Liver (tissue), 9 donors: Measurements from ENCODE around the gene CYP4A22. TPM values are rescaled to one million over a fixed set of nuclear protein-coding genes. Genes with fewer than 3 reads are reported as not detected.
"Not testable (repeated sequence)": the region's sequence is repeated elsewhere in the genome, so short reads cannot be mapped to it uniquely, and the experiment has no call there.

Experiments
- DNase-seq: peaks from one replicate; pipeline ENCODE4 v3.0.0-alpha.2; 2017; ENCODE audit warnings: low spot score
- H3K27ac ChIP-seq, 2 donors: one replicate each; pipeline ENCODE4 v1.7.0; 2013; ENCODE audit warnings: inconsistent platforms in 2 of 2, low read length in 2 of 2, control low read depth in 1 of 2, low read depth in 1 of 2, mild to moderate bottlenecking in 1 of 2
- H3K27me3 ChIP-seq, 4 donors: one replicate each; pipeline versions ENCODE4 v1.6.1 to v1.7.0; 2013; ENCODE audit warnings: low read length in 3 of 4, inconsistent platforms in 1 of 4, mild to moderate bottlenecking in 1 of 4, moderate library complexity in 1 of 4; ENCODE audit not compliant: control insufficient read depth in 4 of 4, insufficient read depth in 4 of 4
- H3K36me3 ChIP-seq, 4 donors: one replicate each; pipeline versions ENCODE4 v1.6.1 to v1.7.0; 2013; ENCODE audit warnings: low read length in 3 of 4, mild to moderate bottlenecking in 3 of 4, low read depth in 1 of 4, moderate library complexity in 1 of 4; ENCODE audit not compliant: control insufficient read depth in 4 of 4, insufficient read depth in 3 of 4
- H3K4me1 ChIP-seq, 4 donors: one replicate each; pipeline versions ENCODE4 v1.6.1 to v1.7.0; 2013; ENCODE audit warnings: low read length in 3 of 4, mild to moderate bottlenecking in 3 of 4, moderate library complexity in 1 of 4; ENCODE audit not compliant: control insufficient read depth in 4 of 4, insufficient read depth in 4 of 4
- H3K4me3 ChIP-seq, 3 donors: one replicate each; pipeline versions ENCODE4 v1.6.1 to v1.7.0; 2013; ENCODE audit warnings: low read length in 3 of 3, control low read depth in 1 of 3, low read depth in 1 of 3, mild to moderate bottlenecking in 1 of 3
- H3K9ac ChIP-seq, 2 donors: one replicate each; pipeline ENCODE4 v1.7.0; 2013; ENCODE audit warnings: low read length in 2 of 2, mild to moderate bottlenecking in 2 of 2, moderate library complexity in 2 of 2, control low read depth in 1 of 2, low read depth in 1 of 2
- H3K9me3 ChIP-seq, 4 donors: one replicate each; pipeline versions ENCODE4 v1.6.1 to v1.7.0; 2013; ENCODE audit warnings: low read length in 3 of 4; ENCODE audit not compliant: control insufficient read depth in 4 of 4
- FOXA1 ChIP-seq: IDR thresholded peaks from 2 replicates; pipeline ENCODE4 v1.6.1; 2016; ENCODE audit warnings: antibody characterized with exemption
- FOXA2 ChIP-seq: IDR thresholded peaks from 2 replicates; pipeline ENCODE4 v1.6.1; 2016; ENCODE audit warnings: antibody characterized with exemption
- GABPA ChIP-seq, 2 donors: IDR thresholded peaks in 1 of 2; conservative IDR thresholded peaks in 1 of 2; 2 replicates each; pipeline ENCODE4 v1.6.1; 2016; ENCODE audit warnings: antibody characterized with exemption in 2 of 2, mild to moderate bottlenecking in 1 of 2, moderate library complexity in 1 of 2
- HNF4G ChIP-seq: IDR thresholded peaks from 2 replicates; pipeline ENCODE4 v1.6.1; 2016; ENCODE audit warnings: antibody characterized with exemption
- NR2F2 ChIP-seq: IDR thresholded peaks from 2 replicates; pipeline ENCODE4 v1.6.1; 2016; ENCODE audit warnings: antibody characterized with exemption
- RXRA ChIP-seq, 2 donors: IDR thresholded peaks; 2 replicates each; pipeline ENCODE4 v1.6.1; 2017 to 2018; ENCODE audit warnings: antibody characterized with exemption in 2 of 2, mild to moderate bottlenecking in 1 of 2
- SP1 ChIP-seq: IDR thresholded peaks from 2 replicates; pipeline ENCODE4 v1.6.1; 2018; ENCODE audit warnings: antibody characterized with exemption, mild to moderate bottlenecking
- TAF1 ChIP-seq: conservative IDR thresholded peaks from 2 replicates; pipeline ENCODE4 v1.6.1; 2016; ENCODE audit warnings: antibody characterized with exemption, mild to moderate bottlenecking
- YY1 ChIP-seq: IDR thresholded peaks from 2 replicates; pipeline ENCODE4 v1.6.1; 2016; ENCODE audit warnings: antibody characterized with exemption, mild to moderate bottlenecking
- WGBS: extraction: QIAGEN DNeasy Blood & Tissue Kit; methylation state at CpG from one replicate; pipeline ENCODE4 v1.1.7; 2013; 5-methylcytosine and 5-hydroxymethylcytosine counted together
- polyA plus RNA-seq, 2 donors: library from polyadenylated mRNA; stranded (reverse) in 1 of 2; unstranded in 1 of 2; fragments of 200-250 nt in 1 of 2; fragments of >200 nt in 1 of 2; fragmentation: Nextera tagmentation in 1 of 2; extraction: Ambion mirVana in 1 of 2; gene quantifications; one replicate each; pipeline versions ENCODE4 v1.2.1 to v1.2.3, GENCODE V29; 2013 to 2015
- total RNA-seq, 2 donors: library from RNA; depleted of rRNA; stranded (reverse); fragments of >200 nt; gene quantifications; one replicate each; pipeline ENCODE4 v1.2.3, GENCODE V29; 2014
- TF ChIP-seq, protein P1 (sequence below): IDR thresholded peaks from 2 replicates; pipeline ENCODE4 v1.6.1; 2016; ENCODE audit warnings: antibody characterized with exemption
- TF ChIP-seq, protein P2 (sequence below): IDR thresholded peaks from 2 replicates; pipeline ENCODE4 v1.6.1; 2016; ENCODE audit warnings: antibody characterized with exemption
- TF ChIP-seq, protein P3 (sequence below): fragments of 150-350 bp; IDR thresholded peaks from 2 replicates; pipeline ENCODE4 v1.5.1; 2017; ENCODE audit warnings: improper control_type of control experiment, low read depth, low read length; ENCODE audit not compliant: missing input control
- donor health status: healthy.
- donor health status: healthy.
- donor health status: healthy.
- donor health status: healthy.
- donor health status: healthy.

Gene CYP4A22
- total and polyA plus RNA-seq, 4 donors, result 18.3 to 95.7 (median 65.7) TPM

- TF ChIP-seq, protein P1, sequence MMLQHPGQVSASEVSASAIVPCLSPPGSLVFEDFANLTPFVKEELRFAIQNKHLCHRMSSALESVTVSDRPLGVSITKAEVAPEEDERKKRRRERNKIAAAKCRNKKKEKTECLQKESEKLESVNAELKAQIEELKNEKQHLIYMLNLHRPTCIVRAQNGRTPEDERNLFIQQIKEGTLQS, result no peak
- no peak for TF ChIP-seq GABPA (IDR thresholded peaks at IDR 0.05 in 1 of 2, conservative IDR thresholded peaks at IDR 0.05 in 1 of 2)
Observed at GRCh38 chr1:47147047-47147785, 10.0 kb downstream of the CYP4A22 start (continued).

- not testable (repeated sequence) for H3K27ac ChIP-seq, H3K9me3 ChIP-seq, H3K4me3 ChIP-seq, H3K4me1 ChIP-seq, H3K27me3 ChIP-seq, H3K9ac ChIP-seq, DNase-seq
- WGBS, result 64% methylated on average over 9 of the region's 9 CpGs
- H3K36me3 ChIP-seq, result peaks cover 0 to 21% (median 10%) of the 10 kb centered on the region in 4 donors
Observed at GRCh38 chr1:47149162-47149561, 11.9 kb downstream of the CYP4A22 start.

DNA sequence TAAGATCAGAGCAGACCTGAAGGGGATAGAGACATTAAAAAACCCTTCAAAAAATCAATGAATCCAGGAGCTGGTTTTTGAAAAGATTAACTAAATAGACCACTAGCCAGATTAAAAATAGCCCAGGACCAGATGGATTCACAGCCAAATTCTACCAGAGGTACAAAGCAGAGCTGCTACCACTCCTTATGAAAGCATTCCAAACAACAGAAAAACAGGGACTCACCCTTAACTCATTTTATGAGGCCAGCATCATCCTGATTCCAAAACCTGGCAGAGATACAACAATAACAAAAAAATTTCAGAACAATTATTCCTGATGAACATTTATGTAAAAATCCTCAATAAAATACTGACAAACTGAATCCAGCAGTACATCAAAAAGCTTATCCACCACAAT is 19.2 kb downstream of the CYP4A22 start:
- H3K4me3 ChIP-seq, H3K9ac ChIP-seq, H3K36me3 ChIP-seq, H3K4me1 ChIP-seq, H3K27ac ChIP-seq, H3K27me3 ChIP-seq, DNase-seq: not testable (repeated sequence)
- peaks cover 0 to 11% (median 0%) of the 10 kb centered on the region in 4 donors for H3K9me3 ChIP-seq

GRCh38 chr1:47157957-47158356 is 20.7 kb downstream of the CYP4A22 start:
- H3K36me3 ChIP-seq, H3K27ac ChIP-seq, H3K9ac ChIP-seq, H3K4me1 ChIP-seq, H3K4me3 ChIP-seq, H3K27me3 ChIP-seq, DNase-seq: not testable (repeated sequence)
- peaks cover 0 to 11% (median 0%) of the 10 kb centered on the region in 4 donors for H3K9me3 ChIP-seq
- WGBS, result 90% methylated on average over 3 of the region's 3 CpGs

DNA sequence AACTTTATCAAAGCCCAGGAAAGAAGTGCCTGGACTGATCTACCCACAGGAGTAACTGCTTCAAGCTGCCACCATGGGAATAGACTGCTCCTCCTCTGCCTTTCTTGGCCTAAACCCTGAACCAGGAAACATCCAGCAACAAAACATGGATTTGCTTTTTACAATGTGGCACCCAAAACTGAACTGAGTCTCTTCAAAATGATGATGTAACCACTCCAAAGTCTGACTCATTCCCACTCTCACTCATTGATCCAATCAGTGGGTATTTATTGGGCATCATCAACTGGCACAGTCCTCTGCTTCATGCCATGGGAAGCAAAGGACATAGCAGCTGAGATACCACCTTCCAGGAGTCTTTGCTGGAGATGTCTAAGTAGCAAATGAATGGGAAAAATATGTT is 23.5 kb downstream of the CYP4A22 start:
- Histone ChIP-seq H3K36me3 (no peaks in the 10 kb centered on the region), H3K4me1 (no peaks in the 10 kb centered on the region), H3K4me3 (no peak overlapping the region), H3K9ac (no peak overlapping the region), H3K9me3 (no peaks in the 10 kb centered on the region), H3K27me3 (no peaks in the 10 kb centered on the region), H3K27ac (no peak overlapping the region)
- no peak for TF ChIP-seq SP1
- TF ChIP-seq, protein P2, sequence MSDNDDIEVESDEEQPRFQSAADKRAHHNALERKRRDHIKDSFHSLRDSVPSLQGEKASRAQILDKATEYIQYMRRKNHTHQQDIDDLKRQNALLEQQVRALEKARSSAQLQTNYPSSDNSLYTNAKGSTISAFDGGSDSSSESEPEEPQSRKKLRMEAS, result no peak
- no peak for TF ChIP-seq FOXA1
- TF ChIP-seq TAF1, result no peak
- no peak for TF ChIP-seq YY1
- TF ChIP-seq NR2F2, result no peak
- TF ChIP-seq FOXA2, result no peak
- TF ChIP-seq, protein P3, sequence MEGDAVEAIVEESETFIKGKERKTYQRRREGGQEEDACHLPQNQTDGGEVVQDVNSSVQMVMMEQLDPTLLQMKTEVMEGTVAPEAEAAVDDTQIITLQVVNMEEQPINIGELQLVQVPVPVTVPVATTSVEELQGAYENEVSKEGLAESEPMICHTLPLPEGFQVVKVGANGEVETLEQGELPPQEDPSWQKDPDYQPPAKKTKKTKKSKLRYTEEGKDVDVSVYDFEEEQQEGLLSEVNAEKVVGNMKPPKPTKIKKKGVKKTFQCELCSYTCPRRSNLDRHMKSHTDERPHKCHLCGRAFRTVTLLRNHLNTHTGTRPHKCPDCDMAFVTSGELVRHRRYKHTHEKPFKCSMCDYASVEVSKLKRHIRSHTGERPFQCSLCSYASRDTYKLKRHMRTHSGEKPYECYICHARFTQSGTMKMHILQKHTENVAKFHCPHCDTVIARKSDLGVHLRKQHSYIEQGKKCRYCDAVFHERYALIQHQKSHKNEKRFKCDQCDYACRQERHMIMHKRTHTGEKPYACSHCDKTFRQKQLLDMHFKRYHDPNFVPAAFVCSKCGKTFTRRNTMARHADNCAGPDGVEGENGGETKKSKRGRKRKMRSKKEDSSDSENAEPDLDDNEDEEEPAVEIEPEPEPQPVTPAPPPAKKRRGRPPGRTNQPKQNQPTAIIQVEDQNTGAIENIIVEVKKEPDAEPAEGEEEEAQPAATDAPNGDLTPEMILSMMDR, result no peak
- no peak for TF ChIP-seq RXRA (IDR thresholded peaks at IDR 0.05)
- no peak for TF ChIP-seq HNF4G
- DNase-seq, result no peak
